Duodenal mucosa (tissue), 2 donors: ENCODE measurements around the gene TNPO3.

ENCODE experiments used
- H3K27ac ChIP-seq: one replicate; pipeline ENCODE4 v1.7.0; 2013; ENCODE audit warnings: low read depth, low read length
- H3K27me3 ChIP-seq, 2 donors: one replicate each; pipeline ENCODE4 v1.7.0; 2013; ENCODE audit warnings: low read length in 2 of 2, control low read depth in 1 of 2; ENCODE audit not compliant: insufficient read depth in 2 of 2, control insufficient read depth in 1 of 2
- H3K36me3 ChIP-seq, 2 donors: one replicate each; pipeline ENCODE4 v1.7.0; 2013; ENCODE audit warnings: low read length in 2 of 2, control low read depth in 1 of 2; ENCODE audit not compliant: insufficient read depth in 2 of 2, control insufficient read depth in 1 of 2
- H3K4me1 ChIP-seq, 2 donors: one replicate each; pipeline ENCODE4 v1.7.0; 2013; ENCODE audit warnings: low read length in 2 of 2, control low read depth in 1 of 2; ENCODE audit not compliant: insufficient read depth in 2 of 2, control insufficient read depth in 1 of 2
- H3K4me3 ChIP-seq, 2 donors: one replicate each; pipeline ENCODE4 v1.7.0; 2013; ENCODE audit warnings: low read length in 2 of 2, low read depth in 1 of 2
- H3K9ac ChIP-seq, 2 donors: one replicate each; pipeline ENCODE4 v1.7.0; 2013; ENCODE audit warnings: low read length in 2 of 2, low read depth in 1 of 2
- H3K9me3 ChIP-seq, 2 donors: one replicate each; pipeline ENCODE4 v1.7.0; 2013; ENCODE audit warnings: low read length in 2 of 2, control low read depth in 1 of 2; ENCODE audit not compliant: control insufficient read depth in 1 of 2

TNPO3 gene

GRCh38 chr7:128923411-128923800 lies 131.5 kb downstream of the TNPO3 start:
- H3K4me3 ChIP-seq = no peak overlapping the region
- H3K27ac ChIP-seq = no peak overlapping the region
- no peaks in the 10 kb centered on the region for H3K4me1 ChIP-seq
- H3K9ac ChIP-seq = no peak overlapping the region
- no peaks in the 10 kb centered on the region for H3K36me3 ChIP-seq
- no peaks in the 10 kb centered on the region for H3K9me3 ChIP-seq
- peaks cover 5 to 9% of the 10 kb centered on the region in 2 donors for H3K27me3 ChIP-seq

GRCh38 chr7:128922496-128923410 lies 132.2 kb downstream of the TNPO3 start:
- Histone ChIP-seq H3K4me1 (no peaks in the 10 kb centered on the region), H3K27ac (no peak overlapping the region), H3K9me3 (no peaks in the 10 kb centered on the region), H3K9ac (no peak overlapping the region), H3K36me3 (no peaks in the 10 kb centered on the region), H3K4me3 (no peak overlapping the region), H3K27me3 (peaks cover 5 to 9% of the 10 kb centered on the region in 2 donors)

GRCh38 chr7:128921866-128922440 lies 133.0 kb downstream of the TNPO3 start:
- peaks cover 5 to 9% of the 10 kb centered on the region in 2 donors for H3K27me3 ChIP-seq
- H3K4me1 ChIP-seq = no peaks in the 10 kb centered on the region
- H3K9me3 ChIP-seq = no peaks in the 10 kb centered on the region
- H3K9ac ChIP-seq = no peak overlapping the region
- H3K36me3 ChIP-seq = no peaks in the 10 kb centered on the region
- H3K4me3 ChIP-seq = no peak overlapping the region
- H3K27ac ChIP-seq = no peak overlapping the region

- H3K27me3 ChIP-seq = peaks cover 5 to 9% of the 10 kb centered on the region in 2 donors
- H3K27ac ChIP-seq = no peak overlapping the region
- H3K9ac ChIP-seq = no peak overlapping the region
- H3K9me3 ChIP-seq = no peaks in the 10 kb centered on the region
- H3K36me3 ChIP-seq = no peaks in the 10 kb centered on the region
- no peak overlapping the region for H3K4me3 ChIP-seq
- no peaks in the 10 kb centered on the region for H3K4me1 ChIP-seq
Measured at GRCh38 chr7:128920913-128921582, 133.9 kb downstream of the TNPO3 start.

GRCh38 chr7:128919881-128920799 lies 134.8 kb downstream of the TNPO3 start:
- H3K4me1 ChIP-seq = peaks cover 0 to 4% of the 10 kb centered on the region in 2 donors
- H3K27ac ChIP-seq = no peak overlapping the region
- no peak overlapping the region for H3K9ac ChIP-seq
- H3K27me3 ChIP-seq = peaks cover 9% of the 10 kb centered on the region in 2 donors
- H3K36me3 ChIP-seq = no peaks in the 10 kb centered on the region
- H3K4me3 ChIP-seq = no peak overlapping the region
- H3K9me3 ChIP-seq = no peaks in the 10 kb centered on the region

GRCh38 chr7:128919241-128919640 lies 135.7 kb downstream of the TNPO3 start:
- Histone ChIP-seq H3K36me3 (no peaks in the 10 kb centered on the region), H3K4me1 (peaks cover 4 to 5% of the 10 kb centered on the region in 2 donors), H3K27ac (no peak overlapping the region), H3K9me3 (no peaks in the 10 kb centered on the region), H3K9ac (no peak overlapping the region), H3K27me3 (peaks cover 11 to 15% of the 10 kb centered on the region in 2 donors), H3K4me3 (no peak overlapping the region)

- Histone ChIP-seq H3K9me3 (no peaks in the 10 kb centered on the region), H3K4me1 (peaks cover 4 to 5% of the 10 kb centered on the region in 2 donors), H3K27ac (no peak overlapping the region), H3K36me3 (no peaks in the 10 kb centered on the region), H3K4me3 (no peak overlapping the region), H3K27me3 (peaks cover 16 to 20% of the 10 kb centered on the region in 2 donors), H3K9ac (no peak overlapping the region)
Measured at GRCh38 chr7:128918016-128918665, 136.8 kb downstream of the TNPO3 start.

GRCh38 chr7:128917122-128917521 lies 137.8 kb downstream of the TNPO3 start:
- no peaks in the 10 kb centered on the region for H3K36me3 ChIP-seq
- no peak overlapping the region for H3K27ac ChIP-seq
- H3K27me3 ChIP-seq = peaks cover 16 to 20% of the 10 kb centered on the region in 2 donors
- no peak overlapping the region for H3K9ac ChIP-seq
- H3K4me3 ChIP-seq = no peak overlapping the region
- H3K4me1 ChIP-seq = peaks cover 4 to 5% of the 10 kb centered on the region in 2 donors
- H3K9me3 ChIP-seq = no peaks in the 10 kb centered on the region

- H3K4me3 ChIP-seq = no peak overlapping the region
- H3K9me3 ChIP-seq = no peaks in the 10 kb centered on the region
- H3K27ac ChIP-seq = no peak overlapping the region
- no peak overlapping the region for H3K9ac ChIP-seq
- peaks cover 16 to 20% of the 10 kb centered on the region in 2 donors for H3K27me3 ChIP-seq
- H3K36me3 ChIP-seq = no peaks in the 10 kb centered on the region
- peaks cover 4 to 5% of the 10 kb centered on the region in 2 donors for H3K4me1 ChIP-seq
Measured at GRCh38 chr7:128916643-128916915, 138.3 kb downstream of the TNPO3 start.
